ENCODE results near the gene RETREG2. TPM values are rescaled to one million over a fixed set of nuclear protein-coding genes. Genes with fewer than 3 reads are reported as not detected.
A peak's percentile ranks its signal among the peaks of the same experiment; 100 is the strongest.

RETREG2 gene
- total RNA-seq, 2 experiments from 2014 or later, result 129 TPM

DNA sequence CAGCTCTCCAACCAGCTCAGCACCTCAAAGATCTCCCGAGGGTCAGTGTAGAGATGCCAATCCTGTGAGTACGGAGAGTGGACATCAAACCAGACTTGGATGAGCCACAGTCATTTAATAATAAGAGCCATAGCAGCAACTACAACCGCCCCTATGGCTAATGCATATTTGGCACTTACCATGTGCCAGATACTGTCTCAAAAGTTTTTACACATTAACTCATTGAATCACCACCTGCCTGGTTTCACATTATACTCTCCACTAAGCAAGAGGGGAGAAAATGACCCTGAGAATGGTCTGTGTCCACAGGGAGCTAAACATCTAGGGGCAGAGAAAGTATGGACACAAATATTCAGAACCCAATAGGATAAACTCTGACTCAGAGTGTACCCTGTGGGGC, 3.9 kb upstream of the RETREG2 start:
- no peaks in the 10 kb centered on the region for H3K9me3 Mint-ChIP-seq
- no peak for DNase-seq
- H3K36me3 Mint-ChIP-seq, result peaks cover 15% of the 10 kb centered on the region
- H3K4me1 Mint-ChIP-seq, result peaks cover 37% of the 10 kb centered on the region
- POLR2A ChIA-PET, result interaction anchor here (0.9 to 4.7 kb wide), 5 partner anchors 10 to 77 kb away, joined by 3 to 56 read pairs (median 4); partner anchors contain the start of genes TUBA4A and TUBA4B
- H3K27me3 Mint-ChIP-seq, result no peaks in the 10 kb centered on the region
- no peak for ATAC-seq (ENCODE audit: low read depth)
- peak overlapping the region; percentile 97 for H3K4me3 Mint-ChIP-seq
- peak overlapping the region; percentile 67 for H3K27ac Mint-ChIP-seq

DNA sequence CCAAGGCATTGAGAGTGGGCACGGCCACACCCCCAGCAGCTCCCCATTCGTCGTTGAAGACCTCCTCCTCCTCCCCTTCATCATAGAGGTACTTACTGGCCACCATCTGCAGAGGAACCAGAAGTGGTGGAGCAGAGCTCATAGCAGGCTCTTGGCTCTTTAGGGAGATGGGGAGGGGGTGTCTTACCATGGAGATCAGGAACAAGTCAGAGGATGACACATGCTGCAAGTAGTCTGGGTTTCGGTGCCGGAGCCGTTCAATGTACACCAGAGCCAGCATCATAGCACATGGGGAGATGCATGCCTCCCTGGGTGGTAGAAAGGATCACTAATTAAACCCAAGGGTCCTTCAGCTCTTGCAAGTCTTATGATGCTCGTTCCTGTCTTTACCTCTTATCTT, 3.3 kb upstream of the RETREG2 start:
- no peak for DNase-seq
- peak overlapping the region; percentile 97 for H3K4me3 Mint-ChIP-seq
- POLR2A ChIA-PET, result interaction anchor here (1.1 to 4.7 kb wide), 5 partner anchors 25 to 213 kb away, joined by 3 to 92 read pairs (median 42); partner anchors contain the start of genes DNPEP, TUBA4A, TUBA4B and ZFAND2B
- H3K9me3 Mint-ChIP-seq, result no peaks in the 10 kb centered on the region
- peak overlapping the region; percentile 18 for H3K27ac Mint-ChIP-seq
- peaks cover 41% of the 10 kb centered on the region for H3K4me1 Mint-ChIP-seq
- H3K27me3 Mint-ChIP-seq, result no peaks in the 10 kb centered on the region
- no peak for ATAC-seq (ENCODE audit: low read depth)
- peaks cover 18% of the 10 kb centered on the region for H3K36me3 Mint-ChIP-seq

DNA sequence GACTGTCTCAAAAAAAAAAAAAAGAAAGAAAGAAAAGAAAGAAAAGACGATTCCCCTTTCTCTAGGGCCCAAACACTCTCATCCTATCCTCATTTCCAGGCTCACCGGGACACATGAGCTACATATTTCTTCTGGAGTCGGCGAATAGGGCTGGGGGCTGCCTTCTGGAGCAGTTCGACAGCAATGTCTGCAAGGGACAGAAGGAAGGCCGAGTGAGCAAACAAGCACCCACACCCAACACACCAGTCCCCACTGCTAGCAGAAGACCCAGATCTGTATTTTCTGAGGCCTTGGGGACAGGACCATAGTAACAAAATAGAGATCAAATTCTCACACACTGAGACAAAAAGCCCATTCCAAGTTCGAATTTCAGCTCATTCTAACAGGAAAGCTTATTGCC, 2.6 kb upstream of the RETREG2 start:
- DNase-seq (no peak), ATAC-seq (ENCODE audit: low read depth) (no peak)
- H3K36me3 Mint-ChIP-seq, result peaks cover 21% of the 10 kb centered on the region
- no peaks in the 10 kb centered on the region for H3K27me3 Mint-ChIP-seq
- POLR2A ChIA-PET, result interaction anchor here (0.7 to 4.7 kb wide), 13 partner anchors 9 to 212 kb away, joined by 3 to 92 read pairs (median 10); partner anchors contain the start of genes ANKZF1, ATG9A, DNPEP and TUBA4A
- peaks cover 45% of the 10 kb centered on the region for H3K4me1 Mint-ChIP-seq
- no peaks in the 10 kb centered on the region for H3K9me3 Mint-ChIP-seq
- H3K4me3 Mint-ChIP-seq, result peak overlapping the region; percentile 97
- peak overlapping the region; percentile 58 for H3K27ac Mint-ChIP-seq

DNA sequence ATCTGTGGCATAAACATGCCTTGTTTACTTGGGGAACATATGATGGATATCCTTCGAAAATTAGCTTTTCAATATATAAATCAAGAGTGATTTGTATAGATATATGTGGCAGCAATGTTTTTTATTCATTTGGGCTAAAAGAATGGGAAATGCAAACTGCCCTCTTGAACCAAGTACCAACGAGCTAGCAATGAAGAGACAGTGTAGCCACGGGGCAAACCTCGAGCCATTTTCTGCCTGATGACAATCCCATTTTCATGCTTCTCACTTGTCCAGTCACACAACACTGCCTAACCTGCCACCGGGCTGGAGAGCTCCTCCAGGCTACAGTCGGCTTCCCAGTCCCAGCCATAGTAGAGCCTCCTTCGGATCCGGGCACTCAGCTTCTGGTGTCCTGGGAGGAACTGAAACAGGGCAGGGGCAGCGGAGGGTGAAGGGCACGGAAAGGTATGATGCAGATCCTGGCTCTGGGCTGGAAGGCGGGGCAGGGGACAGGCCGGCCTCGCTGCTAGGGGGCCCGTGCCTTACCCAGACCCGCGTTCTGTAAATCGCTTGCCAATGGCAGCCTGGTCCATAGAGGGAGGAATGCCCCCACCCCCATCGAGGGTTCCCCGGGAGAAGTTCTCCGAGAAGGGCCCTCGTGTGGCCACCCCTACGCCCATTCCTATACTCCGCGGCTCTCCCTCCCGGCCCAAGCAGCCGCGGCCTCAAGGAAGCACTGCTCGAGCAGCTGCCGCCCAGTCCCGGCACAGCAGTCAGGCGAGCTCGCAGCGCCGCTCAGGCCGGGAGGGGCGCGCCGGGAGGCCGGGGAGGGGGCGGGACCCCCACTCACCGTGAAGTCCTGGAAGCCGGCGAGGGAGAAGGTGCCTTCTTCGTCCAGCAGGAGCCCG, 1.9 kb upstream of the RETREG2 start:
- Mint-ChIP-seq H3K4me1 (peaks cover 52% of the 10 kb centered on the region), H3K4me3 (peak overlapping the region; percentile 97), H3K27me3 (no peaks in the 10 kb centered on the region), H3K27ac (peak overlapping the region; percentile 79), H3K9me3 (no peaks in the 10 kb centered on the region), H3K36me3 (peaks cover 26% of the 10 kb centered on the region)
- DNase-seq, result peak; percentile 59
- POLR2A ChIA-PET, result interaction anchor here (0.6 to 4.7 kb wide), 22 partner anchors 9 to 212 kb away, joined by 3 to 92 read pairs (median 4); partner anchors contain the start of genes ANKZF1, ATG9A, DNPEP and NHEJ1
- peak; percentile 20 for ATAC-seq (ENCODE audit: low read depth)

GRCh38 chr2:219176818-219177551, 1.1 kb upstream of the RETREG2 start, which contains the start of gene CNPPD1:
TSS of gene CNPPD1 (minus strand) at chr2:219176925. CDS start at chr2:219176828, 97 bp downstream.
- Mint-ChIP-seq H3K4me3 (peak within 1 kb of the TSS; percentile 97), H3K9me3 (no peaks in the 10 kb centered on the region), H3K4me1 (peaks cover 57% of the 10 kb centered on the region), H3K36me3 (peaks cover 33% of the 10 kb centered on the region), H3K27ac (peak within 1 kb of the TSS; percentile 93), H3K27me3 (no peaks in the 10 kb centered on the region)
- POLR2A ChIA-PET, result interaction anchor here (0.6 to 4.7 kb wide), 20 partner anchors 8 to 212 kb away, joined by 3 to 92 read pairs (median 4); partner anchors contain the start of genes ANKZF1, ATG9A, NHEJ1 and TUBA4A
- peak; percentile 93 for DNase-seq
- peak; percentile 82 for ATAC-seq (ENCODE audit: low read depth)

DNA sequence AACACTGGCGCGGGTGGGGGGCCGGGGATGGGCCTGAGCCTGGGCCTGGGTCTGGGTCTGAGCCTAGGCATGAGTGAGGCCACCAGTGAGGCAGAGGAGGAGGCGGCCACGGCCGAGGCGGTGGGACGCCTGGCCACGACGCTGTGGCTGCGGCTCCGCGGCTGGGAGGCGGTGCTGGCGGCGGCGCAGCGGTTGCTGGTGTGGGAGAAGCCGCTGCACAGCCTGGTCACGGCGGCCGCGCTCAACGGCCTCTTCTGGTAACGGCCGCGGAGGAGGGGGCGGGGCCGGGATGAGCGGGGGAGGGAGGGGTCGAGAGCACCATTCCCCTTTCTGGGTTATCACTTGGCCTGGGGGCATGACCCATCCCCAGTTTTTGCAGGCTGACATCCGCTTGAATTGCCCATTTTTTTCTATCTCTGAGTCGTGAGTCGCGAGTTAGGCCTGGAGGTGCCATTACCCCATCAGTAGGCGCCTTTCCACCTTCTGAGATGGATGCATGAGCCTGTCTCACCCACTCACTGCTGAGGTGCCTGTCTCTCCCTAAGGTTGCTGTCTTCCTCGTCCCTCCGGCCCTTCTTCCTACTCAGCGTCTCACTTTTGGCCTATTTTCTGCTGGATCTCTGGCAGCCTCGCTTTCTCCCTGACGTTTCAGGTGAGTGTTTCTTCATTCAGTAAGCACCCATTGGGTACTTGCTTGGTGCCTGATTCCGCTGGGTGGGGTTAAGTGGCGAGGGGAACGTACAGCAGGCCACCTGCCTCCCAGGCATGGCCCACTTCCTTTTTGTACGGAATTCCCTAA, 501 bp downstream of the RETREG2 start:
- DNase-seq, result no peak
- Mint-ChIP-seq H3K9me3 (no peaks in the 10 kb centered on the region), H3K36me3 (peaks cover 38% of the 10 kb centered on the region), H3K4me3 (peak overlapping the region; percentile 97), H3K27me3 (no peaks in the 10 kb centered on the region), H3K4me1 (peaks cover 67% of the 10 kb centered on the region), H3K27ac (peak overlapping the region; percentile 93)
- ATAC-seq (ENCODE audit: low read depth), result peak; percentile 2
- POLR2A ChIA-PET, result interaction anchor here (0.7 to 8.0 kb wide), 5 partner anchors 21 to 75 kb away, joined by 4 to 73 read pairs (median 42); partner anchors contain the start of genes GLB1L, STK16, TUBA4A and ZFAND2B

DNA sequence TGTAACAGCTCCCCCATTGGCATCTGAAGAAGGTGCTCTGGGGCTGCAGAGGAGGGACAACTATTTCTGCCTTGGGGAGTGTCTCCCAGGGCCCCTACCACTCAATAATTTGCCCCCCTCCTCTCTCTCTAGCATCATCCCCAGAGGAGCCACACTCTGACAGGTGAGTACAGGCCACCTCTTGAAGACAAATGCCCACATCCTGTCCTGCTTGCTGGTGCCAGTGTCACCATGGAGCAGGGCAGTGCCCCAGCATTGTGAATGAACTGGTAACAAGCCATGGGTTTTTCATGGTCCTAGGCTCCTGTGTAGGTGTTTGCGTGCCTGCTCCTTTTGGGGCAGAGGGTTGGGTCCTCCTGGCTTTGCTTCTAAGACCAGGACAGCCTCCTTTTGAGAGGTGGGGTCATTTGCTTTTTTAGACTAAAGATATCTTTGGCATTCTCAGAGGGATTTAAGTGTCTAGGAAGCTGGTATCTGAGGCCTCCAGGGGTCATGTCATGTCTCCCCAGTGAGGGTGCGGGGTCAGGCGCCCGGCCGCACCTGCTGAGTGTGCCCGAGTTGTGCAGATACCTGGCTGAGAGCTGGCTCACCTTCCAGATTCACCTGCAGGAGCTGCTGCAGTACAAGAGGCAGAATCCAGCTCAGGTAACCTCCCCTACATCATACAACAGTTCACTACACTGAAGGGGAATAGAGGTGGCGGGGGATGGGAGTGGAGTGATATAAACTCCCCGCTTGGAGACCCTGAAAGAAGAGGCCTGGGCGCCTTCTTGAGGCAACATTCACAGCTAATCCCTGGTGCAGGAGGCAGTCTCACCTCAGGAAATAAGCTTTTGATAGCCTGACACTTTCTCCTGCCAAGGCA, 1.8 kb downstream of the RETREG2 start:
- H3K27ac Mint-ChIP-seq, result peak overlapping the region; percentile 93
- H3K27me3 Mint-ChIP-seq, result no peaks in the 10 kb centered on the region
- peaks cover 62% of the 10 kb centered on the region for H3K4me1 Mint-ChIP-seq
- no peak for DNase-seq
- no peaks in the 10 kb centered on the region for H3K9me3 Mint-ChIP-seq
- no peak for ATAC-seq (ENCODE audit: low read depth)
- POLR2A ChIA-PET, result interaction anchor here (0.8 to 8.0 kb wide), 6 partner anchors 12 to 65 kb away, joined by 3 to 73 read pairs (median 6); partner anchors contain the start of genes GLB1L, STK16 and ZFAND2B
- H3K36me3 Mint-ChIP-seq, result peaks cover 36% of the 10 kb centered on the region
- H3K4me3 Mint-ChIP-seq, result peak overlapping the region; percentile 97

DNA sequence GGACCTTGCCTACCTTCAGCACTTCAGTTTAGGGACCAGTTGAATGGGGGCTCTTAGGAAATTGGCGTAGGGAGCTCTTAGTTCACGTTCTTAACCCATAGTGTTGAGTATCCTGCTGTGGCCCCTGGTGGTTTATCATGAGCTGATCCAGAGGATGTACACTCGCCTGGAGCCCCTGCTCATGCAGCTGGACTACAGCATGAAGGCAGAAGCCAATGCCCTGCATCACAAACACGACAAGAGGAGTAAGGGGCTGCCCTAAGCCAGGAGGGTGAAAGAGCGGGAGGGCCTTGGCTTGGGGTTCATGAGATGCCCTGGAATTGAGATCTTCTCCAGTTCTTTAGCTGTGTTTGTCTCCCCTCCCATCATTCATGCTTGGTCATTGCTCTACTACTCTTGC, 2.9 kb downstream of the RETREG2 start:
- Mint-ChIP-seq H3K4me3 (peak overlapping the region; percentile 73), H3K27ac (peak overlapping the region; percentile 87), H3K27me3 (no peaks in the 10 kb centered on the region), H3K4me1 (peaks cover 51% of the 10 kb centered on the region), H3K9me3 (no peaks in the 10 kb centered on the region), H3K36me3 (peaks cover 43% of the 10 kb centered on the region)
- DNase-seq (no peak), ATAC-seq (ENCODE audit: low read depth) (no peak)
- POLR2A ChIA-PET, result interaction anchor here (0.7 to 8.0 kb wide), 9 partner anchors 12 to 72 kb away, joined by 3 to 73 read pairs (median 5); partner anchors contain the start of genes ANKZF1, ATG9A, GLB1L and STK16

DNA sequence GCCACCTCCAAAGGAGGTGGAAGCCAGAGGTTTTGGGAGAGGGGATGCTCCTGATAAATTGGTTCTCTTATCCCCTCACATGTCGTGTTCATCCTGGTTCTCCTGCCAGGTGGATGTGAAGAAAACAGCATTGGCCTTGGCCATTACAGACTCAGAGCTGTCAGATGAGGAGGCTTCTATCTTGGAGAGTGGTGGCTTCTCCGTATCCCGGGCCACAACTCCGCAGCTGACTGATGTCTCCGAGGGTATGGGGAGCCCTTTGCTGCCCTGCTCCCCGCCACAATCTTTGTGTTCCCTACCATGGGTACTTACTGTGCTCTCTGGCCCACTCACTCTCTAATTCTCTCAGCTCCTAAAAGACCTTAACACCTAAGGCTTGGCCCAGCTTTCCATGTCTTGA, 3.5 kb downstream of the RETREG2 start:
- Mint-ChIP-seq H3K36me3 (peaks cover 46% of the 10 kb centered on the region), H3K27me3 (no peaks in the 10 kb centered on the region), H3K9me3 (no peaks in the 10 kb centered on the region), H3K4me1 (peaks cover 50% of the 10 kb centered on the region), H3K4me3 (peak overlapping the region; percentile 73), H3K27ac (peak overlapping the region; percentile 87)
- POLR2A ChIA-PET, result interaction anchor here (0.7 to 8.0 kb wide), 9 partner anchors 11 to 71 kb away, joined by 3 to 73 read pairs (median 5); partner anchors contain the start of genes ANKZF1, ATG9A, GLB1L and STK16
- DNase-seq, result no peak
- no peak for ATAC-seq (ENCODE audit: low read depth)

GRCh38 chr2:219182331-219183150, 4.5 kb downstream of the RETREG2 start:
- peak overlapping the region; percentile 73 for H3K4me3 Mint-ChIP-seq
- H3K27me3 Mint-ChIP-seq, result no peaks in the 10 kb centered on the region
- peaks cover 52% of the 10 kb centered on the region for H3K36me3 Mint-ChIP-seq
- peaks cover 48% of the 10 kb centered on the region for H3K4me1 Mint-ChIP-seq
- ATAC-seq (ENCODE audit: low read depth), result peak; percentile 24
- POLR2A ChIA-PET, result interaction anchor here (0.7 to 8.0 kb wide), 9 partner anchors 10 to 71 kb away, joined by 3 to 73 read pairs (median 6); partner anchors contain the start of genes GLB1L, STK16, TUBA4A and TUBA4B
- peak; percentile 44 for DNase-seq
- H3K27ac Mint-ChIP-seq, result peak overlapping the region; percentile 87
- H3K9me3 Mint-ChIP-seq, result no peaks in the 10 kb centered on the region
